HG03558 (cell line): ENCODE measurements around the gene FAF1.
"Not testable (repeated sequence)": the region's sequence is repeated elsewhere in the genome, so short reads cannot be mapped to it uniquely, and the experiment has no call there.

Experiments
- ATAC-seq: cut with Tn5 transposase; IDR thresholded peaks from one replicate; pipeline ENCODE4 v1.9.1; 2021; ENCODE audit warnings: moderate number of reproducible peaks; ENCODE audit not compliant: unreplicated experiment; ENCODE audit errors: extremely low read depth

FAF1 gene

GRCh38 chr1:50920409-50920808, 39.7 kb downstream of the FAF1 start:
- no peak for ATAC-seq

- peak; percentile 63 for ATAC-seq
Measured at GRCh38 chr1:50917138-50918137, 42.6 kb downstream of the FAF1 start.

GRCh38 chr1:50915621-50916020, 44.4 kb downstream of the FAF1 start:
- ATAC-seq, result no peak

GRCh38 chr1:50913954-50914353, 46.1 kb downstream of the FAF1 start:
- ATAC-seq, result no peak

DNA sequence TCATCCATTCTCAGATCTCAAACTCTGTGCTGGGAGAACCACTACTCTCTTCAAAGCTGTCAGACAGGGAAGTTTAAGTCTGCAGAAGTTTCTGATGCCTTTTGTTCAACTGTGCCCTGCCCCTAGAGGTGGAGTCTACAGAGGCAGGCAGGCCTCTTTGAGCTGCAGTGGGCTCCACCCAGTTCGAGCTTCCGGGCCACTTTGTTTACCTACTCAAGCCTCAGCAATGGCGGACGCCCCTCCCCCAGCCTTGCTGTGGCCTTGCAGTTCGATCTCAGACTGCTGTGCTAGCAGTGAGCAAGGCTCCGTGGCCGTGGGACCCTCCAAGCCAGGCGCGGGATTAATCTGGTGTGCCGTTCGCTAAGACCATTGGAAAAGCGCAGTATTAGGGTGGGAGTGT, 49.7 kb downstream of the FAF1 start:
- ATAC-seq, result not testable (repeated sequence)

GRCh38 chr1:50907610-50908009, 52.5 kb downstream of the FAF1 start:
- ATAC-seq, result not testable (repeated sequence)

DNA sequence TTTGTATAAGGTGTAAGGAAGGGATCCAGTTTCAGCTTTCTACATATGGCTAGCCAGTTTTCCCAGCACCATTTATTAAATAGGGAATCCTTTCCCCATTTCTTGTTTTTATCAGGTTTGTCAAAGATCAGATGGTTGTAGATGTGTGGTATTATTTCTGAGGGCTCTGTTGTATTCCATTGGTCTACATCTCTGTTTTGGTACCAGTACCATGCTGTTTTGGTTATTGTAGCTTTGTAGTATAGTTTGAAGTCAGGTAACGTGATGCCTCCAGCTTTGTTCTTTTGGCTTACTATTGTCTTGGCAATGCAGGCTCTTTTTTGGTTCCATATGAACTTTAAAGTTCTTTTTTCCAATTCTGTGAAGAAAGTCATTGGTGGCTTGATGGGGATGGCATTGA, 54.0 kb downstream of the FAF1 start:
- not testable (repeated sequence) for ATAC-seq

GRCh38 chr1:50902419-50902818, 57.6 kb downstream of the FAF1 start:
- no peak for ATAC-seq

DNA sequence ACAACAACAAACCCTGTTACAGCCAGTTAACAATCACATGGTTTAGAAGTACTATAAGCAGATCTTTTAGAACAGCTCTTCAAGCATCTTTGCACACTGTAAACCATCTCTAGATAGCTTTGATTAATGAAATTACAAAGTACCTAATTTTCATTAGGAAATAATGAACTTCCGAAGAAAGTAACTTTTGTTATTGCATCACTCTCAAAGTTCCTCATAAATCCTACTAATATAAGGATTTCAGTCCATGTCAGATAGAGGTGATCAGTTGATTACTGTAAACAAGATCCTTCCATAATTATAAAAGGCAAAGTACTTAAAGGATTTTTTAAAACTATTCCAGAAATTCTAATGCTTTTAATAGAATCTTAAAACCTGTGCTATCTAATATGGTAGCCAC, 58.2 kb downstream of the FAF1 start:
- no peak for ATAC-seq

- no peak for ATAC-seq
Measured at GRCh38 chr1:50898773-50899172, 61.3 kb downstream of the FAF1 start.

DNA sequence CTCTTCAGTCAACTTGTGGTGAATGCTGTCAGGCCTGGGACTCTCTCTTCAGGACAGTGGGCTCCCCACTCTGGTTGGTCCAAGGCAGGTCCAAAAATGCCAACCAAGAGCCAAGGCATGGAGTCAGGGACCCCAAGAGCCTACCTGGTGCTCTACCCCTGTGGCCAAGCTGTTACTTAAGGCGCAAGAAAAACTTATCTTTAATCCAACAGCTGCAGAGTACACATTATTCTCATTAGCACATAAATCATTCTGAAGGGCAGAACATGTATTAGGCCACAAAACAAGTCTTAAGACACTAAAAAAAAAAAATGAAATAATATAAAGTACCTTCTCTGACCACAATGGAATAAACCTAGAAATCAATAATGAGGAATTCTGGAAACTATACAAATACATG, 65.7 kb downstream of the FAF1 start:
- ATAC-seq, result no peak

DNA sequence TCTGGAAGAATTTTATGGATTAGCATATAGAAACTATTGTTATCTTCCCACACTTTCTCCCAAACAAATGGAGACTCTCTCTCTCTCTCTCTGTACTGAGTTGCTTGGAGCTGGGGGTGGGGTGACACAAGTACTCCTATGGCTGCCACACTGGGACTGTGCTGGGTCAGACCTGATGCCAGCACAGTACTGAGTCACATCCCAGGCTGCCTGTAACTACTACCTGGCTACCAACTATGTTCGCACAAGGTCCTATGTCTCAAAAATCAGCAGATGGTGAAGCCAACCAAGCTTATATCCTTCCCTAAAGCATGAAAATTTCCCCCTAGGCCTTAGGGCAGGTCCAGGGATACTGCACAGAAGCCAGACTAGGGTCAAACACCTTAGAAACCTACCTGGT, 66.6 kb downstream of the FAF1 start:
- ATAC-seq, result no peak

DNA sequence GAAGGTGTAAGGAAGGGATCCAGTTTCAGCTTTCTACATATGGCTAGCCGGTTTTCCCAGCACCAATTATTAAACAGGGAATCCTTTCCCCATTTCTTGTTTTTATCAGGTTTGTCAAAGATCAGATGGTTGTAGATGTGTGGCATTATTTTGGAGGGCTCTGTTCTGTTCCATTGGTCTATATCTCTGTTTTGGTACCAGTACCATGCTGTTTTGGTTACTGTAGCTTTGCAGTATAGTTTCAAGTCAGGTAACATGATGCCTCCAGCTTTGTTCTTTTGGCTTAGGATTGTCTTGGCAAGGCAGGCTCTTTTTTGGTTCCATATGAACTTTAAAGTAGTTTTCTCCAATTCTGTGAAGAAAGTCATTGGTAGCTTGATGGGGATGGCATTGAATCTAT, 72.5 kb downstream of the FAF1 start:
- not testable (repeated sequence) for ATAC-seq

GRCh38 chr1:50880373-50880772, 79.7 kb downstream of the FAF1 start:
- ATAC-seq, result no peak

DNA sequence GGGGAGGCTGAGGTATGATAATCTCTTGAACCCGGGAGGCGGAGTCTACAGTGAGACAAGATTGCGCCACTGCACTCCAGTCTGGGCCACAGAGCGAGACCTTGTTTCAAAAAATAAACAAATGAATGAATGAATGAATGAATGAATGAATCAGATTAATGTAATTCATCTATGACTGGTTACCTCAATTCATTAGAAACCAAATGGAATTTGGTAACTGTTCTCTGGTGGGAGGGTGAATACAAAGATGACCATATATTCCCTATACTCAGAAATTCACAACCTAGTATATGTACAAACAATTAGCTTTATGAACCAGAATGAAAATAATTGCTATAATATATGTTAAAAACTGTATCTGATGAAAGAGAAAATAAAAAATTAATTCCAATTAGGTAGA, 80.9 kb downstream of the FAF1 start:
- no peak for ATAC-seq

- ATAC-seq, result no peak
Measured at GRCh38 chr1:50878434-50878833, 81.6 kb downstream of the FAF1 start.

DNA sequence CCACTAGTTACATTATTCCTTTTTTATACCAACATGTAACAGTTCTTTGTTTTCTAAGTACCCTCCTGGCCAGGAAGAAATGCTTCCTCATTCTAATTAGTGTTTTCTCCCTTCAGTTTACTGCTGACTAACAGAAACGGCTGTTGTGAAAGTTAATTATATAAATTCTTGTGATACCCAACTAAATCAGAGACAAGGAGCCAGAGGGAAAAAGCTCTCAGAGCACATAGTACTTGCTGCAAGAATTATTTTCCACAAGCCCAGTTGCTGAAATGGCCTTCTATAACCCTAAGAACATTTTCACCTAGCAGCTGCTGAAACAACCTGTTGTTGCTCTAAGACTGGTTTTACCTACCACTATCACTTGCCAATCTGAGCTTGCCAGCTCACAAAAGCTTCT, 82.4 kb downstream of the FAF1 start:
- ATAC-seq, result no peak

DNA sequence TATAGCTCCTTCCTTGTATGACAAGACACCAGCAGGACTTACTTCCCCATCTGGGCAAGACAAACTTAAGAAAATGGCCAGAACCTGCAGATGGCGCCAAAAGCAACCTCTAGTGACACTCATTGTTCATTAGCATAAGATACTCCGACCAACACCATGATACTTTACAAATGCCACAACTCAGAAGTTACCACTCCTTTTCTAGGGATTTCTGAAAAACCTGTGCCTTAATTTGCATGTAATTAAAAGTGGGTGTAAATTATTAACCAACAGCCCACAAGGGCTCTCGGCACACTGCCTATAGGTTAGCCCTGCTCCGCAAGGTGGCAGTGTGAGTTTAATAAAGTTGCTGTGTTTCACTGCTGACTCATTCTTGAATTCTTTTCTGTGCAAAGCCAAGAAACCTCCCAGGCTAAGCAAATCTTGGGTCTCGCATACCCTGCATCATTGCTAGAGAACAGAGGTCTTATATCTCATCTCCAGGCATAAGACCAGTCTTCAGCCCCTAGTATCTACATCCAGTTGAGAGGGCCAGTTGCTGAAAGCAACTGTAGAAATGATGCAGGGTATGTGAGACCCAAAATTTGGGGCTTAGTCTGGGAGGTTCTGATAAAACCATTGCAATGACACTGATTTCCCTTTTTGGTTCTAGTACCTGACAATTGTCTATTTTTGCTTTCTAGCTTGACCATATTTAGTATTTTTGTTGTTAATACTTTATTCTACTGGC, 86.4 kb downstream of the FAF1 start:
- peak; percentile 88 for ATAC-seq

DNA sequence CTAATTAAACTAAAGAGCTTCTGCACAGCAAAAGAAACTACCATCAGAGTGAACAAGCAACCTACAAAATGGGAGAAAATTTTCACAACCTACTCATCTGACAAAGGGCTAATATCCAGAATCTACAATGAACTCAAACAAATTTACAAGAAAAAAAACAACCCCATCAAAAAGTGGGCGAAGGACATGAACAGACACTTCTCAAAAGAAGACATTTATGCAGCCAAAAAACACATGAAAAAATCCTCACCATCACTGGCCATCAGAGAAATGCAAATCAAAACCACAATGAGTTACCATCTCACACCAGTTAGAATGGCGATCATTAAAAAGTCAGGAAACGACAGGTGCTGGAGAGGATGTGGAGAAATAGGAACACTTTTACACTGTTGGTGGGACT, 95.2 kb downstream of the FAF1 start:
- not testable (repeated sequence) for ATAC-seq

GRCh38 chr1:50861772-50862171, 98.3 kb downstream of the FAF1 start:
- ATAC-seq, result no peak

DNA sequence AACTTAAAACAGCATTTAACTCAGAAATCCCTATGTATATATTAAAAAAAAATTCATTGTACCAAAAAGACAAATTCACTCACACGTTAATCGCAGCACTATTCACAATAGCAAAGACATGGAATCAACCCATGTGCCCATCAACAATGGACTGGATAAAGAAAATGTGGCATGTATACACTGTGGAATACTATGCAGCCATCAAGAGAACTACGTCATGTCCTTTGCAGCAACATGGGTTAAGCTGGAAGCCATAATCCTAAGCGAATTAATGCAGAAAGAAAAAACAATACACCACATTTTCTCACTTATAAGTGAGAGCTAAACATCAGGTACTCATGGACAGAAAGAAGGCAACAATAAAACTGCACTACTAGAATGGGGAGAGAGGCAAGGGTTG, 99.4 kb downstream of the FAF1 start:
- no peak for ATAC-seq
